ENCODE results near the gene SLC9A4.

SLC9A4 gene

GRCh38 chr2:102473020-102473419 lies at the start of gene SLC9A4:
SLC9A4 (plus strand) TSS chr2:102473226; CDS start chr2:102473760, 534 bp downstream.
- Histone ChIP-seq H3K9me2 (replicated peaks; ENCODE audit: insufficient read depth, low read length) (no peaks in the 10 kb centered on the region), H3K27me3 (ENCODE audit: low read length) (no peaks in the 10 kb centered on the region), H4K20me1 (ENCODE audit: low read depth, low read length) (no peaks in the 10 kb centered on the region), H3K36me3 (ENCODE audit: low read length) (no peaks in the 10 kb centered on the region), H3K4me2 (ENCODE audit: low read depth, low read length, poor library complexity, severe bottlenecking) (no peak within 1 kb of the TSS), H3K9me3 (ENCODE audit: insufficient read depth, low read length) (no peaks in the 10 kb centered on the region), H3K27ac (ENCODE audit: low read depth, low read length) (no peak within 1 kb of the TSS), H3F3A (ENCODE audit: insufficient read depth) (no peaks in the 10 kb centered on the region), H3K9ac (ENCODE audit: low read length) (no peak within 1 kb of the TSS), H3K79me2 (ENCODE audit: insufficient read depth, low read length) (no peaks in the 10 kb centered on the region), H3K4me3 (ENCODE audit: insufficient read depth, low read length, poor library complexity, severe bottlenecking) (no peak within 1 kb of the TSS), H2AFZ (ENCODE audit: low read depth, low read length, severe bottlenecking) (no peak within 1 kb of the TSS)
- TF ChIP-seq CTCF (IDR thresholded peaks at IDR 0.05; ENCODE audit: insufficient read depth, low read length, poor library complexity, severe bottlenecking) (peak; percentile 92), EZH2phosphoT487 (conservative IDR thresholded peaks at IDR 0.05; ENCODE audit: low read length) (no peak)

GRCh38 chr2:102423368-102423767 lies 49.7 kb upstream of the SLC9A4 start:
- TF ChIP-seq EZH2phosphoT487 (conservative IDR thresholded peaks at IDR 0.05; ENCODE audit: low read length) (no peak), CTCF (IDR thresholded peaks at IDR 0.05; ENCODE audit: insufficient read depth, low read length, poor library complexity, severe bottlenecking) (no peak)
- Histone ChIP-seq H3K9me3 (ENCODE audit: insufficient read depth, low read length) (no peaks in the 10 kb centered on the region), H3K27me3 (ENCODE audit: low read length) (no peaks in the 10 kb centered on the region), H3K27ac (ENCODE audit: low read depth, low read length) (no peak overlapping the region), H3K9ac (ENCODE audit: low read length) (no peak overlapping the region), H4K20me1 (ENCODE audit: low read depth, low read length) (no peaks in the 10 kb centered on the region), H3F3A (ENCODE audit: insufficient read depth) (no peaks in the 10 kb centered on the region), H2AFZ (ENCODE audit: low read depth, low read length, severe bottlenecking) (no peak overlapping the region), H3K9me2 (replicated peaks; ENCODE audit: insufficient read depth, low read length) (no peaks in the 10 kb centered on the region), H3K4me2 (ENCODE audit: low read depth, low read length, poor library complexity, severe bottlenecking) (no peak overlapping the region), H3K79me2 (ENCODE audit: insufficient read depth, low read length) (no peaks in the 10 kb centered on the region), H3K4me3 (ENCODE audit: insufficient read depth, low read length, poor library complexity, severe bottlenecking) (no peak overlapping the region), H3K36me3 (ENCODE audit: low read length) (no peaks in the 10 kb centered on the region)

GRCh38 chr2:102424754-102425153 lies 48.3 kb upstream of the SLC9A4 start:
- Histone ChIP-seq H3F3A (ENCODE audit: insufficient read depth) (no peaks in the 10 kb centered on the region), H2AFZ (ENCODE audit: low read depth, low read length, severe bottlenecking) (no peak overlapping the region), H3K4me3 (ENCODE audit: insufficient read depth, low read length, poor library complexity, severe bottlenecking) (no peak overlapping the region), H3K9ac (ENCODE audit: low read length) (no peak overlapping the region), H3K36me3 (ENCODE audit: low read length) (no peaks in the 10 kb centered on the region), H3K4me2 (ENCODE audit: low read depth, low read length, poor library complexity, severe bottlenecking) (no peak overlapping the region), H3K9me3 (ENCODE audit: insufficient read depth, low read length) (no peaks in the 10 kb centered on the region), H4K20me1 (ENCODE audit: low read depth, low read length) (no peaks in the 10 kb centered on the region), H3K79me2 (ENCODE audit: insufficient read depth, low read length) (no peaks in the 10 kb centered on the region), H3K27ac (ENCODE audit: low read depth, low read length) (no peak overlapping the region), H3K9me2 (replicated peaks; ENCODE audit: insufficient read depth, low read length) (no peaks in the 10 kb centered on the region), H3K27me3 (ENCODE audit: low read length) (no peaks in the 10 kb centered on the region)
- TF ChIP-seq EZH2phosphoT487 (conservative IDR thresholded peaks at IDR 0.05; ENCODE audit: low read length) (no peak), CTCF (IDR thresholded peaks at IDR 0.05; ENCODE audit: insufficient read depth, low read length, poor library complexity, severe bottlenecking) (no peak)

All from SU-DHL-6 (cell line).